GM10847 (cell line): Measurements from ENCODE around the gene ZMIZ1.

ENCODE experiments used
- POLR2A ChIP-seq: IDR thresholded peaks from 2 replicates; pipeline ENCODE4 v1.6.1; 2011; ENCODE audit not compliant: insufficient read length; ENCODE audit errors: extremely low read depth

ZMIZ1 gene

GRCh38 chr10:79103129-79103528, 34.4 kb downstream of the ZMIZ1 start:
- TF ChIP-seq POLR2A, result no peak

- TF ChIP-seq POLR2A, result no peak
Observed at GRCh38 chr10:79103585-79103984, 34.8 kb downstream of the ZMIZ1 start.

- no peak for TF ChIP-seq POLR2A
Observed at GRCh38 chr10:79105150-79105739, 36.5 kb downstream of the ZMIZ1 start.

- no peak for TF ChIP-seq POLR2A
Observed at GRCh38 chr10:79105818-79106217, 37.1 kb downstream of the ZMIZ1 start.

GRCh38 chr10:79106256-79107050, 37.7 kb downstream of the ZMIZ1 start:
- TF ChIP-seq POLR2A, result no peak

GRCh38 chr10:79107736-79108264, 39.0 kb downstream of the ZMIZ1 start:
- TF ChIP-seq POLR2A, result no peak

- no peak for TF ChIP-seq POLR2A
Observed at GRCh38 chr10:79108728-79109127, 40.0 kb downstream of the ZMIZ1 start.

- no peak for TF ChIP-seq POLR2A
Observed at GRCh38 chr10:79111427-79111826, 42.7 kb downstream of the ZMIZ1 start.

GRCh38 chr10:79111846-79112614, 43.3 kb downstream of the ZMIZ1 start:
- no peak for TF ChIP-seq POLR2A

GRCh38 chr10:79112881-79113431, 44.2 kb downstream of the ZMIZ1 start:
- TF ChIP-seq POLR2A, result no peak

- TF ChIP-seq POLR2A, result no peak
Observed at GRCh38 chr10:79113827-79114226, 45.1 kb downstream of the ZMIZ1 start.

GRCh38 chr10:79115302-79115701, 46.5 kb downstream of the ZMIZ1 start:
- no peak for TF ChIP-seq POLR2A

GRCh38 chr10:79116368-79116767, 47.6 kb downstream of the ZMIZ1 start:
- TF ChIP-seq POLR2A, result no peak

GRCh38 chr10:79116801-79117723, 48.3 kb downstream of the ZMIZ1 start:
- TF ChIP-seq POLR2A, result no peak

- TF ChIP-seq POLR2A, result no peak
Observed at GRCh38 chr10:79118286-79119202, 49.8 kb downstream of the ZMIZ1 start.
